NCI-H510A (cell line): ENCODE results near the gene FAM120B.
"Not testable (repeated sequence)": the region's sequence is repeated elsewhere in the genome, so short reads cannot be mapped to it uniquely, and the experiment has no call there.

Experiments used
- DNase-seq: peaks from one replicate; lab custom pipeline; 2025; lab: John Stamatoyannopoulos, UW

The FAM120B gene, protein sequence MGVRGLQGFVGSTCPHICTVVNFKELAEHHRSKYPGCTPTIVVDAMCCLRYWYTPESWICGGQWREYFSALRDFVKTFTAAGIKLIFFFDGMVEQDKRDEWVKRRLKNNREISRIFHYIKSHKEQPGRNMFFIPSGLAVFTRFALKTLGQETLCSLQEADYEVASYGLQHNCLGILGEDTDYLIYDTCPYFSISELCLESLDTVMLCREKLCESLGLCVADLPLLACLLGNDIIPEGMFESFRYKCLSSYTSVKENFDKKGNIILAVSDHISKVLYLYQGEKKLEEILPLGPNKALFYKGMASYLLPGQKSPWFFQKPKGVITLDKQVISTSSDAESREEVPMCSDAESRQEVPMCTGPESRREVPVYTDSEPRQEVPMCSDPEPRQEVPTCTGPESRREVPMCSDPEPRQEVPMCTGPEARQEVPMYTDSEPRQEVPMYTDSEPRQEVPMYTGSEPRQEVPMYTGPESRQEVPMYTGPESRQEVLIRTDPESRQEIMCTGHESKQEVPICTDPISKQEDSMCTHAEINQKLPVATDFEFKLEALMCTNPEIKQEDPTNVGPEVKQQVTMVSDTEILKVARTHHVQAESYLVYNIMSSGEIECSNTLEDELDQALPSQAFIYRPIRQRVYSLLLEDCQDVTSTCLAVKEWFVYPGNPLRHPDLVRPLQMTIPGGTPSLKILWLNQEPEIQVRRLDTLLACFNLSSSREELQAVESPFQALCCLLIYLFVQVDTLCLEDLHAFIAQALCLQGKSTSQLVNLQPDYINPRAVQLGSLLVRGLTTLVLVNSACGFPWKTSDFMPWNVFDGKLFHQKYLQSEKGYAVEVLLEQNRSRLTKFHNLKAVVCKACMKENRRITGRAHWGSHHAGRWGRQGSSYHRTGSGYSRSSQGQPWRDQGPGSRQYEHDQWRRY

DNA sequence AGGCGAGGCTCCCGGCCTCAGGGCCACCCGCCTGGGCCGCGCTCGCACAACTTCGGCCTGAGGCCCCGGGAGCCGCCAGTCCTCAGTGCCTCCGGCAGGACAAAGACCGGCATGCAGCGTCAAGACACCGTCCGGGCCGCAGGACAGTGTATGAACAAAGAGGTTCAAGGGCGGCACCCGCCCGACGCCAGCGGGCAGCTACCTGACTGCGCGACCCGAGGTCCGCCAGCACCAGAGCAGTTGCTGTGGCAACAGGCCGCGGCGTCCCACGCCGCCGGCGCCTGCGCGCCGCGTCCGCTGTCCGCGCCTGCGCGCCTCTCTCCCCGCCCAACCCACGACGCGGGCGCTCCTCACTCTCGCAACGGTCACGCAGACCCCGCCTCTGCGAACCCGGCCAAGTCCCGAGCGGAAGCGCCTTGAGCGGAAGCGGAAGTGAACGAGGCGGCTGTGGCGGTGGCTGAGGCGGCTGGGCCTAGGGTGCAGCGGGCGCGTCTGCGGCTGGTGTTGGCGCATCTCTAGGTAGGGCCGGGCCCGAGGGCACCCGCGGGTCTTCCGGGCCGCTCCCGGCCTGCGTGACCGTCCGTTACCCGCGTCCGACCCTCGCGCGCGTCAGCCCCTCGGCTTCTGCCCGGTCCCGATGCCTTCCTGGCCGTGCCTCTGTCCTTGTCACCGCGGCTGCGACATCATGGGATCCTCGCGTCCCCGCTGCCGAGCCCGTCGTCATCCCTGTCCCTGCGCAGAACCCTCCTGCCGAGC lies at the start of gene FAM120B:
Gene FAM120B (plus strand): TSS at position 435 of the 756 bp plus-strand sequence. CDS start 10,633 bp downstream, outside the sequence.
- peak; percentile 60 for DNase-seq

DNA sequence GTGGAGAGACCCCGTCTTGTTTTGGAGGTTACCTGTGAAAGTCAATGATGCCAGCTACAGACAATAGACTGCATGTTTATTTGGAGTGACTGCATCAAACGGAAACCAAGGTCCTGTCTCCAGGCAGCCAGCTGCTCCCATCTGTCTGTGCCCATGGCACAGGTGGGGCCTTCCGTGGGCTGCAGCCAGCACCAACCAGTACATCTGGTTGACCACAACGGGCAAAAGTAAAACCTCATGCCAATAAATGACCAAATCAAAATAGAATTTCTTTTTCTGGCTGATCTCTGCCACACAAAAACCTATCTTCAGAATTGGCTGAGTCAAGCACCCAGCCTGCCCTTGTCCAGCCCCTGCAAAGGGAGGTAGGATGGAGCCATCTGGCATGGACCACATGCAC lies 49.2 kb upstream of the FAM120B start:
- no peak for DNase-seq

DNA sequence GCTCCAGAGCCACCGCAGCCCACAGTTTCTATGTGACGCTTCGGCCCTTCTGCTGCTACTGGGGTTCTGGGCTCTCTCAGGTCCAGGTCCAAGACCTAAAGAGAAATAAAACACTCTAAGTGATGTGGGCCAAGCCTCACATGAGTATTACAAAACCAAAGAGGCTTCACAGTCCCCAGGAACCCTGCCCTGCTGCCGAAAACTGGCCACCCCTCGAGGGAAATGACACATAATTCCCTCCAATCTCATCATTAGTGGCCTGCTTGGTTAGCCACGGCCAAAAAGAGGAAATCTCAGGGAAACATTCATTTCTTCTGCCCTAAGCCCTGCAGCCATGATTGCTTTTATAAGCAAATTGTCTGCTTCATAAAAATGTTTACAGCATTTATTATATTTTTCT lies 48.2 kb upstream of the FAM120B start:
- no peak for DNase-seq

DNA sequence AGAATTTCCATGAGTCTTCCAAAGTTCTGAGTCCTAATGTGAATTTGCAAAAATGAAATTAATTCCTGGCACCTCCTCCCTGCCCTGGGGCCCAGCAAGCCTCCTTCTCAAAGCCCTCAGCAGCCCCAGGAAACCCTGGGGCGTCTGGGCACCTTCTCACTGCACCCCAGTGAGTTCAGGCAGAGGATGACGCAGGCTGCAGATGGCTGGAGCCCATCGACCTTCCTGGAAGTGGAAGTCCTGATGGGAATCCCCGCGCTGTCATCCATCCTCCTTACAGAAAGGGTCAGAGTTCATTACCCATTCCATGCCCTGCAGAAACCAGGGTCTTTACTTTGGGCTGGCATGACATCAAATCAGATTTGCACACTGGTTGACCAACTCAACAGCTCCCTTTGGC lies 47.3 kb upstream of the FAM120B start:
- no peak for DNase-seq

DNA sequence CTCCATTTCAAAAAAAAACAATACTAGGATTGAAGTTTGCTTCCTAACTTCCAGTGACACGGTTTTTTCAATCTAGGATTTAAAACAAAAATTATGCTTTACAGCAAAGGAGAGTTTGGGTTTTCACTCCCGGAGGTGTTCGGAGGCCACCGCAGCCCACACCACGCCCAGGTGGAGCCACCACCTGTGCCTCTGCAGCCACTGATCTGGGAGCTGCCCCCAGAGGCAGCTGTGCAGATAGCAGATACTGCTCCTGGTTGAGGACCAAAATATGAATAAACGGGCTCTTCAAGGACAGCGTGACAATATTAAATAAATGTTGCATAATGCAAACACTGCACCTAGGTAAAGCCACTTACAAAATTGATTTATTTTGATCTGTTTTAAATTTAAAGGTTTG lies 45.9 kb upstream of the FAM120B start:
- DNase-seq: no peak

DNA sequence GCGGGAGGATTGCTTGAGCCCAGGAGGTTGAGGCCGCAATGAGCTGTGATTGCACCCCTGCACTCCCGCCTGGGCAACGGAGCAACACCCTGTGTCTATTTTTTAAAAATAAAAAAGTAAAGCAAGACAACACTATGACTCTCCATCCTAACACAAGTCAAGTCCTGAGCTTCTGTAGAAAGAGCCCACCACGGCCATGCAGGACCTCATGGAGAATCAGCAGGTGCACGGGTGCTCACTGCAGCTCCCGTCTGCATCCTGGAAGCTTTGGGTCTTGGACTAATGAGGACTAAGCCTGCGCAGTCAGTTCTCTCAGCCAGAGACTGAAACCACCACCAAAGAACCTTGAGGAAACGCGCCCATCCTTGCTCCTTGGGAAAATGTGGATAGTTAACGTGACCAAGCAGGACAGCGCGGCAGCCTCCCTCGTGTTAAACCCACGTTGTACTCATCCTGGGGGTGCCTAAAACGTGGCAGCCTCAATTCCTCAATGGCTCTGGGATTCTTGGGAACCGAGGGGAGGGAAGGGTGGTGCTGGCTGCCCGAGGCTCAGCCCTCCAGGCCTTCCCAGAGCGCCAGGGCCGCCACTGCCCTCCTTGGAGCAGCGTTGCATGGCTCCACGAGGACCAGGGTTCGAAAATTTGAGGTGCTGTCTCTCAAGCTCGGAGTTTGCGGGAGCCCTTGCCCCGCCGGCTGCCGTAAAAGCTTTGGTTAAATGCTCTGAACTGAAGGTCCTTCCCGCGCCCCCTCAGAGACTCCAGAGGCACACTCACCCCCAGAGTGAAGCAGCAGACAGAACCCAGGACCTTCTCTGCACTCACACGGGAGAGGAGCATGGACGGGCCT lies 44.7 kb upstream of the FAM120B start:
- no peak for DNase-seq

DNA sequence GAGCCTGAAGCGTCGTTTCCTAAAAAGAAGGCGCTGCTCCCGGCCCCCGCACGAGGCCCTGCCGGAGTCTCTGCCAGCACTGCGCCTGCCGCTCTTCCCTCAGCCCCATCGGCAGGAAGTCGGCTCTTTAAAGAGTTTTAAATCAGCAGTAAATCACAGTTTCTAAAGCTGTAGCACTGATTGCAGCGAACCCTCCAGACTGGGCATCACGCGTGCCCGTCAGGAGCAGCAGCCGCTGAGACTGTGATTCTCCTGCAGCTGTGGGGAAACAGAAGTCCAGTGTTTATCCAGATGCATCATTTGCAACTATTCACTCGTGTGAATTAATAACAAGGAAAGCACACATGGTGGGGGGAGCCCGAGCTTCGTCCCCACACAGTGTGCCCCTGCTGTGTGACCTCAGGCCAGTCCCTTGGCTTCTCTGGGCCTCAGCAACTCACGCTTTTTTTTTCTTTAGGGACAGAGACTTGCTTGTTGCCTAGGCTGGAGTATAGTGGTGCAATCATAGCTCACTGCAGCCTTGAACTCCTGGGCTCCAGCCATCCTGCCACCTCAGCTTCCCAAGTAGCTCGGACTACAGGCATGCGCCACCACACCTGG lies 44.0 kb upstream of the FAM120B start:
- DNase-seq: no peak

DNA sequence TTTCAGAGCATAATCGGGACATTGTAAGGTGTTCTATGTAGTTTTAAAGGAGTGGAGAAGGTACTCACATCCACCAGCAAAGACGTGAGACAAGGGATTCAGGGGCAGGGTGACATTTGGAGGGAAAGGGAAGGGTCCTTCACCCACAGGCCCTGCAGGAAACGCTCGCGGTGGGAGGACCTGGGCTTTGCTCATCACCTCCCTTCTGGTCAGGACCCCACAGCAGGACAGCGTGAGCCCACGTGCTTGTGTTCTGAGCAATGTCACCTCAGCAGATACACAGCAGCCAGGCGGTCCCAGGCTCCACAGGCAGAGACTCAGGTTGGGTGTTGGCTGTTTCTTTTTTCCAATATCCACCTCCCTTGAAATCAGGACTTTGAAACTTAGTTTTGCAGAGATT lies 43.1 kb upstream of the FAM120B start:
- no peak for DNase-seq

DNA sequence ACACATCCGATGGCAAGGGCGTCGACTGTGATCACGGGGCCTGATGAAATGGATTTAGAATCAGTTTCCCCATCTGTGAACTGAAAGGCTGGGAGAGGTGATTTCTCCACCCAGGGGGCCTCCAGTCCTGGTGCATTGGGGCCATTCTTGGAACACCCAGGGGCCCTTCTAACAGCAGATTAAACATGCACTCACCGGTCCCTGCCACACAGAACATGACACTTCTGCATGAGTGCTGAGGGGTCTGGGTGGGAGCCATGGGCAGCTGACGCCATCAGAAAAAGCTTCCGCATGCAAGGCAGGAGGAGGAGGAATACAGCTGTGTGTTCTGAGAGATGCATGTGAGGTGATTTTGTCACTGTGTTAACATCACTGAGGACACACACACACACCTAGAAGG lies 42.5 kb upstream of the FAM120B start:
- DNase-seq: no peak

DNA sequence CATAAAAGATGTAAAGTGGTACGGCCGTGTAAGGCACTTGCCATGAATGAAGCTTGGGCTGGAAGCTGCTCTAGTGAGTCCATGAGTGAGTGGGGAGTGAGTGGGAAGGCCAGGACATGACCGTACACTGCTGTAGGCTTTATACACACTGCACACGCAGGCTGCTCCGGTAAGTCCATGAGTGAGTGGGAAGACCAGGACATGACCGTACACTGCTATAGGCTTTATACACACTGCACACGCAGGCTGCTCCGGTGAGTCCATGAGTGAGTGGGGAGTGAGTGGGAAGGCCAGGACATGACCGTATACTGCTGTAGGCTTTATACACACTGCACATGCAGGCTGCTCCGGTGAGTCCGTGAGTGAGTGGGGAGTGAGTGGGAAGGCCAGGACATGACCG lies 41.9 kb upstream of the FAM120B start:
- not testable (repeated sequence) for DNase-seq

DNA sequence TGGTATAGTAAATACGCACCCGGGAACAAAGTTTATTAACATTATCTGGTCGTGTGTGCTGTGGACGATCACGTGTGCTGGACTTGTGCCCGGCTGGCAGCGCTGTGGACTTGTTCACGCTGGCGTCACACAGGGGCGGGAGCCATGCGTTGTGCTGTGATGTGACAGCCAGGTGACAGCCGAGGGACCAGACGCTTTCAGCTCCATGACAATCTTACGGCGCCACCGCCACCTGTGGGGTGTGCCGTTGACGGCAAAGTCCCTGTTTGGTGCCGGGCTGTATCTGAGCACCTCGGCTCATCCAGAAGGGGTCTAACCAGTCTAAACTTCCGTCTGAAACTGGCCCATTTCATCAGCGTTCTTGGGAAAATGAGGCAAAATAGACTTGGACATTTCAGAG lies 40.9 kb upstream of the FAM120B start:
- no peak for DNase-seq

GRCh38 chr6:170266061-170266825 lies 40.3 kb upstream of the FAM120B start:
- DNase-seq: no peak

DNA sequence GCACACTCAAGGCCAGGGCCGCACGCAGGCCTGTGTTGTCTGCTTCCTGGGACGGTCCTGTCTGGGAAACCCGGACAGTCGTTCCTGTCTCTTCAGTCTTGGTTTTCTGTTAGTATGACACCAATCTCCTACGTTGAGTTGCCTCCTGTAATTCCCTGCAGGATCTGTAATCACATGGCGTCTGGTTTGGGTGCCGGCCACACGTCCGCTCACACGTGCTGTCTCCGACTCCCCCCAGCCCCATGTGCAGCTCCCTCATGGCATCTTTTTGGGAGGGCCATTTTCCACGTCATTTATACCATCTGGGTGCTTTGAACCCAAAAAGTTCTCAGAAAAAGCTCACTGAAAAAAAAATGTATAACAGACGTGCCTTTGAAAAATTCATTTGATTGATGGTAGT lies 38.9 kb upstream of the FAM120B start:
- no peak for DNase-seq

DNA sequence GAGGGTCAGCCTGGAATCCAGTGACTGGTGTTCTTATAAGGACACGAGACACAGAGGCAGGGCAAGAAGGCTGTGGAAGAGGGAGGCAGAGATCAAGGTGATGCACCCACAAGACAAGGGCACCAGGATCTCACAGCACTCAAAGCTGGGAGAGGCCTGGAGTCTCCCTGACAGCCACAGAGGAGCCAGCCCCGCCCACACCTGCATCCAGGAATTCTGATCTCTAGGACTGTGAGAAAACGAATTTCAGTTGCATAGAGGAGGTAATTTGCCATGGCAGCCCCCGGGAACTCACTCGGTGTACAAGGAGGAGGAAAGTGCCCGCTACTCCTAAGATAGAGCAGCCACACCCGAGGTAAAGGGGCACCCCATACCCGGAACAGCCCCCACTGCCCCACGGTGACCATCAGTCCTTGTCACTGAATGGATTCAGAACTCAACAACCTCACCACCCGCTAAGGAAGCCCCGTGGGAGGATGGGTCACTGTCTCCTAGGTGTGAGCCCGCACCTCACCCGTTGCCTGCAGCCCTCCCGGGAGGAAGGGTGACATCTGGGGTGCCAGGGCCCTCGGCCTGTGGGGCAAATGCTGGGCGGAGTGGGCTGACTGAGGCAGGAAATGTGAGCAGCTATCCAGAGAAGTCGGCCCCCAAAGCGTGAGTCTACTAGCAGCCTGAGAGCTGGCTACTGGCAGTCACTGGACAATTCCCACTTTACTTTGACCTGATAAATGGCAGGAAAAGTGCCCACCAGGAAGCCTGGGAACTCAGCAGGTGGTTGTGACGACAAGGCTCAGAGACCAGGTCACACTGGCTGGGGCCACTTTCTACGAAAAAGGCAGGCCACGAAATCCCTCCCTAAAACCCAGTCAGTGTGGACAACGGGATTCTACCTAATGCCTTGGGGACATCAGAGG lies 38.1 kb upstream of the FAM120B start:
- no peak for DNase-seq

DNA sequence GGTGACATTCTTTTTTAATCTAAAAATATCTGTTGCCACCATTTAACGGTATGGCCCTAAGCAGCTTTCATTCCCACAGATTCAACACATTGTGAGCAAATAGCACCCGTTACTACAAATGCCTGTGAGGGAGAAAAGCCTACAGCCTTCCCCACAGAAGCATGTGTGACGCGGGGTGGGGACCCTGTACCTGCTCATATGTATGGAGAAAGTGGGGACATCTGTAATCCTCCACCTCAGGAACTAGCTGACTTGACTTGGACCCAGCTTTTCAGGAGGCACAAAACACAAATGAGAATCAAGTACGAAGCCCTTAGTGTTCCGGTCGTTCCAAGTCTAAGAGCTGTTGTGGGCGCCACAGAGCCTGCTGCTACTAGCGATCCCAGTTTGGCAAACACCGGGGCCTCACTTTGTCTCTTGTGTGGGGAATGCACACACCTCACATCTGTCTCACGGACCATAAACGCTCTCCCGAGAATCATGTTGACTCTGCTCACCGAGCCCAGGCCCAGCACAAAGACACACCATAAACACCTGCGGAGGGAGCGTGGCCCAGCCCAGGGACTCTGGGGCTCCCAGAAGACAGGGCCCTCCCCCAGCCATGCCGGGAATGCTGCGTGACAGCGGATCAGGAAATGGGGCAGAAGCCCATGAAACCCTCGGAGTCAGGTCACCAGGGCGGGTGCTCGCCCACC lies 37.3 kb upstream of the FAM120B start:
- DNase-seq: no peak

DNA sequence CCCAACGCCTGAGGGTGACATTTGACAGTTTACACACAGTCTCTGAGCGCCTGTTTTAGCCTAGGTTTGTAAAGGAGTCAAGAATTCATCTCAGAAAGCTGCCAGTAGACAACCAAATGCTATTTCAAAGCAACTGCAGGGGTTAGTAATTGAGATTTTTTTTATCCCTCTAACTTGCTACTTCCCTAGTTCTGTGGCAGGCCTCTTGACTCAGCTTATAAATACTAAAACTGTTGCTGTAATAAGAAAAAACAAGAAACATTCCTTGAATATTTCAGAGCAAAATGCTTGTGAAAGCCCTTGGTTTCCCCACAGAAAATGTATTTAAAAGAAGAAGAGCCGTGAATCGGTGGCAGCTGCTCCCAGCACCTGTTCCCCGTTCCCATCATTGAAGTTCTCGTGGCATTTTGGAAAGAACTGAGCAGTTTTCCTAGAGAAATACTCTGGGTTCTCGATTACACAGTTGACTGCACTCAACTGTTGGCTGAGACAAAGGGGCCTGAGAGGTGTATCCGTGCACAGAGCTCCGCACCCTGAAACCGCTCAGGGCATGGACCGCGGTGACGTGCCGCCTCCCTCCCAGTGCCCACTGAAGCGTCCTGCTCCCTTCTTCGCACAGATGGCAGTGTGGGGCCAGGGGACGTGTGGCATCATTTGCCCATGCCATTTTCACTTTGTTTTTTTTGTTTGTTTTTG lies 36.6 kb upstream of the FAM120B start:
- DNase-seq: no peak

GRCh38 chr6:170270984-170271593 lies 35.5 kb upstream of the FAM120B start:
- DNase-seq: no peak
